Brain microvascular endothelial cell (primary cell): Measurements from ENCODE around the gene PSTK.

Source experiments
- DNase-seq: peaks from one replicate; pipeline ENCODE4 v3.0.0-alpha.2; 2020
- H3K27ac ChIP-seq: fragments of 250-450 bp; sonication (Bioruptor Pico); 2 replicates; pipeline ENCODE4 v1.5.1; 2020; ENCODE audit warnings: mild to moderate bottlenecking, moderate library complexity
- H3K27me3 ChIP-seq: fragments of 250-450 bp; sonication (Bioruptor Pico); replicated peaks from 2 replicates; pipeline ENCODE4 v1.5.1; 2020; ENCODE audit warnings: mild to moderate bottlenecking
- H3K36me3 ChIP-seq: fragments of 250-450 bp; sonication (Bioruptor Pico); replicated peaks from 2 replicates; pipeline ENCODE4 v1.5.1; 2020; ENCODE audit warnings: mild to moderate bottlenecking
- H3K4me3 ChIP-seq: 2 replicates; pipeline ENCODE4 v1.5.1; 2011; ENCODE audit warnings: low read depth, mild to moderate bottlenecking, control low read depth, low read length, moderate library complexity
- in situ Hi-C: cut with HindIII; loops from 2 replicates; pipeline ENCODE4 v1.10.0; 2017; ENCODE audit warnings: low sequenced_read_pairs, low pct_ligation_motif_present
- TF ChIP-seq, protein P1 (sequence below): IDR thresholded peaks from 2 replicates; pipeline ENCODE4 v1.5.1; 2011; ENCODE audit warnings: low read depth, mild to moderate bottlenecking, moderate library complexity, low read length, control low read depth, inconsistent platforms; ENCODE audit errors: missing control alignments

PSTK gene

DNA sequence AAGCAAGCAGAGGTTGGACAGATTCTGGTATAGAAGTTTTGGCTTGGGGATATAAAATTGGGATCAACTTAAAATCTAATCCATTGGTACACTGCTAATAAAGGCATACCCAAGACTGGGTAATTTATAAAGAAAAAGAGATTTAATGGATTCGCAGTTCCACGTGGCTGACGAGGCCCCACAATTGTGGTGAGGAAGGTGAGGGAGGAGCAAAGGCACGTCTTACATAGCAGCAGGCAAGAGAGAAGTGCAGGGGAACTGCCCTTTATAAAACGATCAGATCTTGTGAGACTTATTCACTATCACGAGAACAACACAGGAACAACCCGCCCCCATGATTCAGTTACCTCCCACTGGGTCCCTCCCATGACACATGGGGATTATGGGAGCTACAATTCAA is 38.3 kb downstream of the PSTK start:
- Histone ChIP-seq H3K36me3 (no peaks in the 10 kb centered on the region), H3K4me3 (no peak overlapping the region), H3K27me3 (no peaks in the 10 kb centered on the region), H3K27ac (no peak overlapping the region)
- in situ Hi-C loops, result no loop called here
- DNase-seq, result no peak
- TF ChIP-seq, protein P1, sequence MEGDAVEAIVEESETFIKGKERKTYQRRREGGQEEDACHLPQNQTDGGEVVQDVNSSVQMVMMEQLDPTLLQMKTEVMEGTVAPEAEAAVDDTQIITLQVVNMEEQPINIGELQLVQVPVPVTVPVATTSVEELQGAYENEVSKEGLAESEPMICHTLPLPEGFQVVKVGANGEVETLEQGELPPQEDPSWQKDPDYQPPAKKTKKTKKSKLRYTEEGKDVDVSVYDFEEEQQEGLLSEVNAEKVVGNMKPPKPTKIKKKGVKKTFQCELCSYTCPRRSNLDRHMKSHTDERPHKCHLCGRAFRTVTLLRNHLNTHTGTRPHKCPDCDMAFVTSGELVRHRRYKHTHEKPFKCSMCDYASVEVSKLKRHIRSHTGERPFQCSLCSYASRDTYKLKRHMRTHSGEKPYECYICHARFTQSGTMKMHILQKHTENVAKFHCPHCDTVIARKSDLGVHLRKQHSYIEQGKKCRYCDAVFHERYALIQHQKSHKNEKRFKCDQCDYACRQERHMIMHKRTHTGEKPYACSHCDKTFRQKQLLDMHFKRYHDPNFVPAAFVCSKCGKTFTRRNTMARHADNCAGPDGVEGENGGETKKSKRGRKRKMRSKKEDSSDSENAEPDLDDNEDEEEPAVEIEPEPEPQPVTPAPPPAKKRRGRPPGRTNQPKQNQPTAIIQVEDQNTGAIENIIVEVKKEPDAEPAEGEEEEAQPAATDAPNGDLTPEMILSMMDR, result no peak

DNA sequence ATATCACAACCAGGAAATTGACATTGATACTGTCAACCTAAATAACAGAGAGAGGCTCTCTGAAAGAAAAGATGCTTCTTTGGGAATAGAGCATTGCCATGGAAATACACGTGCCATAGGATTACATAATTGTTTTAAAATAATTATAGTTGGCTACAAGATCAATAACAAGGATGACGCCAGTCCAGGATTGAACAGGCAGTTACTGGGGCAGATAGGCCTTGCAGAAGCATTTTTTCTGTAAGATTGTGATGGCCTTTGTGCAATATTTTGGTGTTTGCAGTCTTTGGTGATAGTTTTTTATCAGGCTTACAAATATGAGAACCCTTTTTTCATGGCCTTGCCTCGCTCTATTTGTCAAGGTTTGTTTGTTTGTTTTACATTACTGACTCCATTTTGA is 39.1 kb downstream of the PSTK start:
- Histone ChIP-seq H3K27ac (no peak overlapping the region), H3K27me3 (no peaks in the 10 kb centered on the region), H3K36me3 (no peaks in the 10 kb centered on the region), H3K4me3 (no peak overlapping the region)
- no peak for DNase-seq
- in situ Hi-C loops, result no loop called here
- TF ChIP-seq, protein P1, result no peak

DNA sequence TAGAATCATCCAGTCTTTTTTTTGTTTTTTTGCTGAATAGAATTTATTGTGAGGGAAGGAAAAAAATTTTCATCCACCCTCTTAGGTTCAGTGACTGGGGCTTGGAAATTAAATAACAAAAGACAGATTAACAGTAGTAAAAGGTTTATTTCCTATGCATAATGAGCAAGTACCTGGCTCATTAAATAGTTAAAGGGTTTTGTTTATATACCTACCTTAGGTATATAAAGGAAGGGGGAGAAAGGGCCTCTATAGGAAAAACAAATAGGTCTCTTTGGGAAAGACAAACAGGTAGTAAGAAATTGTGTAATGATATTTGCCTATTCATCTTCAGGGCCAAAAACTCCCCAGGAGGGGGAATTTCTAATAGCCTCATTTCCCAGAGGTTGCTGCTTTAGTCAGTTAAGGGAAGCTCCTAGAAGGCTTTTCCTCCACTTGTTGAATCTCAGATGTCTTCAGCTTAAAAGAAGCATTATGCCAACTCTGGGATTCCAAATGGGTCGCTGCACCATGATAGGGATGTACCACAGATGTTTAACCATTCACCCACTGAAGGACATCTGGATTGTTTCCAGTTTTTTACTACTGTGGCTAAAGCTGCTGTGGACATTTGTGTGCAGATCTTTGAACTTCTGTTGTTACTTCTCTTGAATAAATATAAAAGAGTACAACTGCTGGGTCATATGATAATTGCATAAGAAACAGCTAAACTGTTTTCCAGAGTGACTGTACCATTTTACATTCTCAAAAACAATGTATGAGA is 39.9 kb downstream of the PSTK start:
- Histone ChIP-seq H3K4me3 (no peak overlapping the region), H3K36me3 (no peaks in the 10 kb centered on the region), H3K27ac (no peak overlapping the region), H3K27me3 (no peaks in the 10 kb centered on the region)
- in situ Hi-C loops, result no loop called here
- TF ChIP-seq, protein P1, result no peak
- DNase-seq, result no peak

DNA sequence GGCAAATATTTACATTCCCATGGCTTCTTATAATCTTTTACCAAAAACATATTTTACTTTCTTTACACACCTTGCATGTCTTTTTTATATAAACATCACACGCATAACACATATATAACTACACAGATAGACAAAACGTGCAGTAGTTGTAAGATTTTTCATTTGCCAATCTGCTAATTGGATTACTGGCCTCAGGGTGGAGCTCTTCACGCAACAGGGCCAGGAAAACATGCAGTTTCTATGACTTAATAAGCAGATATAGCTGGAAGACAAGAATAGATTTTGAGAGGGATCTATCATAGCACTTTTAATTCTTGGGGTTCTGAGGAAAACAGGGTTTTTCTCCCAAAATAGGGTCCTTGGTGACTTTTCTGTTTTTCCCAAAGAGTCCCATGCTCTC is 41.3 kb downstream of the PSTK start:
- TF ChIP-seq, protein P1, result peak; percentile 66
- DNase-seq, result no peak
- Histone ChIP-seq H3K4me3 (no peak overlapping the region), H3K27me3 (no peaks in the 10 kb centered on the region), H3K27ac (no peak overlapping the region), H3K36me3 (no peaks in the 10 kb centered on the region)
- in situ Hi-C loops, result no loop called here

DNA sequence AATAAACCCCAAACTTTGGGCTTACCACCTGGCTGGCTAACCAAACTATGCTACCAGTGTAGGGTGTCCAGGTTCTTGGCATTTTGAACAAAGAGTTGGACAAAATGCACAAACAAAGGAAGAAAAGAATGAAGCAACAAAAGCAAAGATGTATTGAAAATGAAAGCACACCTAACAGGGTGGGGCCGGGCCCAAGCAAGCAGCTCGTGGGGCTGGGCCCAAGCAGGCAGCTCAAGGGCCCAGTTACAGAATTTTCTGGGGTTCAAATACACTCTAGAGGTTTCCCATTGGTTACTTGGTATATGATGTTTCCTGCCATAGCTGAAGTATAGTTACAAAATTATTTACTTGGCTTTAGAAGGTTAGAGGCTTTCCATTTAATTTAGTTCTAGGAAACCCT is 44.3 kb downstream of the PSTK start:
- DNase-seq, result no peak
- in situ Hi-C loops, result no loop called here
- no peak overlapping the region for H3K27ac ChIP-seq
- H3K36me3 ChIP-seq, result no peaks in the 10 kb centered on the region
- TF ChIP-seq, protein P1, result no peak
- no peaks in the 10 kb centered on the region for H3K27me3 ChIP-seq
- no peak overlapping the region for H3K4me3 ChIP-seq

DNA sequence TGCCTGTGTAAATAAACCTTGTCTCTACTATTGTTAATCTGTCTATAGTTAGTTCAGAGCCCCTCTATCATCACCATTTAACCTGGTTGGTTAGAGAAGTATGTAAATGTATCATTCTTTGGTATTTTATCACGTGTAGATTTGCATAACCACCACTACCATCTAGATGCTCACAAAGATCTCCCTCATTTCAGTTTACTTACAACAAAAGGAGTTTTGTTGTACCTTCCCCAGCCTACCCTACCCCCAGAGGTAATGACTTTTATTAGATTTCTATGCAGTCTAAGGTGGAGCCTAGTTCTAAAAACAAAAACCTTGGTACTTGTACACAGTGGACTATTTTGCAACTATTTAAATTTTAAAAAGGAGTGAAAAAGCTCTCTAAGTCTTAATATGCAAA is 46.1 kb downstream of the PSTK start:
- DNase-seq, result no peak
- TF ChIP-seq, protein P1, result no peak
- Histone ChIP-seq H3K27me3 (no peaks in the 10 kb centered on the region), H3K4me3 (no peak overlapping the region), H3K36me3 (no peaks in the 10 kb centered on the region), H3K27ac (no peak overlapping the region)
- in situ Hi-C loops, result no loop called here
